BLaER1 treated with 17β-estradiol and CSF1 and Interleukin-3, amounts not matched to agents 10 nM and 100 nM (cell line): ENCODE data around the gene PLD6.

Experiments
- H3K27ac ChIP-seq, 11 experiments: shearing (Covaris generic); formaldehyde crosslinking; 2 replicates each; pipeline ENCODE4 v1.8.1; 2022
- H3K27me3 ChIP-seq, 11 experiments: shearing (Covaris generic); formaldehyde crosslinking; 2 replicates each; pipeline ENCODE4 v1.8.1; 2022
- H3K36me3 ChIP-seq, 11 experiments: shearing (Covaris generic); formaldehyde crosslinking; 2 replicates each; pipeline ENCODE4 v1.8.1; 2022
- H3K4me1 ChIP-seq, 10 experiments: shearing (Covaris generic); formaldehyde crosslinking; 2 replicates each; pipeline ENCODE4 v1.8.1; 2022
- H3K4me2 ChIP-seq, 11 experiments: shearing (Covaris generic); formaldehyde crosslinking; 2 replicates each; pipeline ENCODE4 v1.8.1; 2022
- H3K4me3 ChIP-seq, 10 experiments: shearing (Covaris generic); formaldehyde crosslinking; 2 replicates each; pipeline ENCODE4 v1.8.1; 2022
- H3K9ac ChIP-seq, 11 experiments: shearing (Covaris generic); formaldehyde crosslinking; 2 replicates each; pipeline ENCODE4 v1.8.1; 2022
- H3K9me3 ChIP-seq, 11 experiments: shearing (Covaris generic); formaldehyde crosslinking; replicated peaks in 1 of 11; 2 replicates each; pipeline ENCODE4 v1.8.1; 2022
- H4K20me1 ChIP-seq, 11 experiments: shearing (Covaris generic); formaldehyde crosslinking; 2 replicates each; pipeline ENCODE4 v1.8.1; 2022
- Cebpa-rat ChIP-seq, 11 experiments: shearing (Covaris generic); IDR thresholded peaks; 2 replicates each; pipeline ENCODE4 v1.8.1; 2022

The PLD6 gene

GRCh38 chr17:17151962-17152361, 54.2 kb downstream of the PLD6 start:
- peaks cover 44 to 90% (median 75%) of the 10 kb centered on the region in 10 experiments for H3K4me1 ChIP-seq
- no peak for TF ChIP-seq Cebpa-rat (IDR thresholded peaks at IDR 0.05)
- no peaks in the 10 kb centered on the region for H3K9me3 ChIP-seq
- no peak overlapping the region; a peak in 1 of 20 replicates for H3K4me3 ChIP-seq
- H4K20me1 ChIP-seq: peaks cover 0 to 62% (median 46%) of the 10 kb centered on the region in 11 experiments; a peak in 19 of 22 replicates
- H3K4me2 ChIP-seq: peak overlapping the region; percentile 55 to 82 (median 72)
- no peaks in the 10 kb centered on the region for H3K27me3 ChIP-seq
- H3K9ac ChIP-seq: peak overlapping the region in 9 of 11 experiments; percentile 3 to 40 (median 16); a peak in 9 of 22 replicates
- H3K27ac ChIP-seq: peak overlapping the region in 10 of 11 experiments; percentile 23 to 64 (median 56); a peak in 17 of 22 replicates
- peaks cover 55 to 100% (median 96%) of the 10 kb centered on the region in 11 experiments for H3K36me3 ChIP-seq

GRCh38 chr17:17151541-17151940, 54.6 kb downstream of the PLD6 start:
- H3K27me3 ChIP-seq: no peaks in the 10 kb centered on the region
- peaks cover 0 to 62% (median 42%) of the 10 kb centered on the region in 11 experiments; a peak in 19 of 22 replicates for H4K20me1 ChIP-seq
- H3K9ac ChIP-seq: peak overlapping the region in 6 of 11 experiments; percentile 3 to 36 (median 11); a peak in 2 of 22 replicates
- no peak for TF ChIP-seq Cebpa-rat (IDR thresholded peaks at IDR 0.05)
- no peak overlapping the region; a peak in 1 of 20 replicates for H3K4me3 ChIP-seq
- H3K4me1 ChIP-seq: peaks cover 44 to 91% (median 79%) of the 10 kb centered on the region in 10 experiments
- H3K4me2 ChIP-seq: peak overlapping the region; percentile 55 to 82 (median 72)
- H3K36me3 ChIP-seq: peaks cover 51 to 100% (median 96%) of the 10 kb centered on the region in 11 experiments
- no peaks in the 10 kb centered on the region for H3K9me3 ChIP-seq
- peak overlapping the region in 10 of 11 experiments; percentile 23 to 64 (median 56); a peak in 17 of 22 replicates for H3K27ac ChIP-seq

DNA sequence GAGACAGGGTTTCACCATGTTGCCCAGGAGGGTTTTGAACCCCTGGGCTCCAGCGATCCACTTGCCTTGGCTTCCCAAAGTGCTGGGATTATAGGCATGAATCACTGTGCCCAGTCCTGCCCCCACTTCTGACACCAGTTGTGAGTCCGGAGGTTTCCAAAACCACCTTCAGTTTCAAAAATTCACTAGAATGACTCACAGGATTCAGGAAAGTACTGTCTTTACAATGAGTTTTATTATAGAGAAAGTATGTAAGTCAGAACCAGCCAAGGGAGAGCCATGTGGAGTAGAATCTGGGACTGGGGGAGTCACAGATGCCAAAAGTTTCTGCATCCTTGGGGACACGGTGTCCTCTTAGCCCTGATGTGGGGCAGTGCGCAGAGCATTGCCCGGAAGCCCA, 55.1 kb downstream of the PLD6 start:
- TF ChIP-seq Cebpa-rat (IDR thresholded peaks at IDR 0.05): no peak
- Histone ChIP-seq H3K36me3 (peaks cover 48 to 100% (median 96%) of the 10 kb centered on the region in 11 experiments), H3K9ac (no peak overlapping the region), H4K20me1 (peaks cover 0 to 62% (median 39%) of the 10 kb centered on the region in 11 experiments; a peak in 18 of 22 replicates), H3K4me2 (peak overlapping the region; percentile 55 to 82 (median 72)), H3K27ac (peak overlapping the region in 10 of 11 experiments; percentile 23 to 64 (median 56); a peak in 15 of 22 replicates), H3K4me1 (peaks cover 44 to 91% (median 82%) of the 10 kb centered on the region in 10 experiments), H3K9me3 (no peaks in the 10 kb centered on the region), H3K27me3 (no peaks in the 10 kb centered on the region), H3K4me3 (no peak overlapping the region)
